GM12801 (cell line): ENCODE results near the gene OVAAL.

ENCODE experiments used
- TF ChIP-seq, protein P1 (sequence below): IDR thresholded peaks from one replicate; pipeline ENCODE4 v1.5.1; 2011; ENCODE audit warnings: control low read depth; ENCODE audit not compliant: insufficient read length; ENCODE audit errors: extremely low read depth

OVAAL gene

DNA sequence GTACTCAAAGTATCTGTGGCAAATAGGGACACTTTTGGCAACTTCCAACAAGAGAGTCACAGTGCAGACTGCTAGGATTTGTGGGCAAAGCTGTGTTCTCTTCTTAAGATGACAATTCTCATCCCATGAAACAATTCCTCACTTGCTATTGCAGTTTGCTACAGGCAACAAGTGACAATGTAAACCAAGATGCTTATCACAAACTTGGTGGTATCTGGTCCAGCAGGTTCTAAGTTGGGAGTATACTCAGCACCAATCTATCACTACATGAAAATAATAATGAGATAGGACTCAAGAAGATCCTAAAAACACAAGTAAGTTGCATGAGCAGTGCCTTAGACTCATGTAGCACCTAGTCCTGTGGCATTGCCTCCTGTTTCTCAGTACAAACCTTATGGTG is 3.4 kb upstream of the OVAAL start:
- TF ChIP-seq, protein P1, sequence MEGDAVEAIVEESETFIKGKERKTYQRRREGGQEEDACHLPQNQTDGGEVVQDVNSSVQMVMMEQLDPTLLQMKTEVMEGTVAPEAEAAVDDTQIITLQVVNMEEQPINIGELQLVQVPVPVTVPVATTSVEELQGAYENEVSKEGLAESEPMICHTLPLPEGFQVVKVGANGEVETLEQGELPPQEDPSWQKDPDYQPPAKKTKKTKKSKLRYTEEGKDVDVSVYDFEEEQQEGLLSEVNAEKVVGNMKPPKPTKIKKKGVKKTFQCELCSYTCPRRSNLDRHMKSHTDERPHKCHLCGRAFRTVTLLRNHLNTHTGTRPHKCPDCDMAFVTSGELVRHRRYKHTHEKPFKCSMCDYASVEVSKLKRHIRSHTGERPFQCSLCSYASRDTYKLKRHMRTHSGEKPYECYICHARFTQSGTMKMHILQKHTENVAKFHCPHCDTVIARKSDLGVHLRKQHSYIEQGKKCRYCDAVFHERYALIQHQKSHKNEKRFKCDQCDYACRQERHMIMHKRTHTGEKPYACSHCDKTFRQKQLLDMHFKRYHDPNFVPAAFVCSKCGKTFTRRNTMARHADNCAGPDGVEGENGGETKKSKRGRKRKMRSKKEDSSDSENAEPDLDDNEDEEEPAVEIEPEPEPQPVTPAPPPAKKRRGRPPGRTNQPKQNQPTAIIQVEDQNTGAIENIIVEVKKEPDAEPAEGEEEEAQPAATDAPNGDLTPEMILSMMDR: no peak

DNA sequence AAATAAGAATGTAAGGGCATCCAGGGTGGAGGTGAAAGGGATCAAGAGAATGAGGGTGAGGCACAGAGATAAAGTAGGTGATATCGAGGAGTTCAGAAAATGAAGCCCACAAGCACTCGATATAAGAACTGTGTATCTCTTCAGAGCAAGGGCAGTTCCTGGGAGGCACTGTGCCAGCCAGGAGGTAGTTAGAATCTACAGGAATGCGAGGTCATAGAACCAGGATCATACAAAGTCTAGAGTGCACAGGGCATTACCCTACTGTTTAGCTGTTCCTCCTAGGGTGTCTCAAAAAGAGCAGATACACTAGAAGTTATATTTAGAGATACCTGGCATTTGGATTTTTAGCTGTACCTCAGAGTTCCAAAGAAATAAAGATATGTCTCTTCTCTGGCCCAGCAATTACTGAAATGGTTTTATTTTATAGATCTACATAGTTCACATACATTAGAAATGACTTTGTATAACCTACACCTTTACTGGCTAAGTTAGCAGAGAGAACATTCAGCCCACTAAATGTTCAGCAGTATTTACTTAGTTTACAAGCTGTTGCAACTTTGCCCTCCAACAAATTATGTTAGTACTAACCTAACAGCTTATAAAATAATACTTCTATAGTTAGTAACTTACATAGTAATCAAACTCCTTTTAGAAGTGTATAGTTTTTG is 1.6 kb downstream of the OVAAL start:
- TF ChIP-seq, protein P1: no peak

DNA sequence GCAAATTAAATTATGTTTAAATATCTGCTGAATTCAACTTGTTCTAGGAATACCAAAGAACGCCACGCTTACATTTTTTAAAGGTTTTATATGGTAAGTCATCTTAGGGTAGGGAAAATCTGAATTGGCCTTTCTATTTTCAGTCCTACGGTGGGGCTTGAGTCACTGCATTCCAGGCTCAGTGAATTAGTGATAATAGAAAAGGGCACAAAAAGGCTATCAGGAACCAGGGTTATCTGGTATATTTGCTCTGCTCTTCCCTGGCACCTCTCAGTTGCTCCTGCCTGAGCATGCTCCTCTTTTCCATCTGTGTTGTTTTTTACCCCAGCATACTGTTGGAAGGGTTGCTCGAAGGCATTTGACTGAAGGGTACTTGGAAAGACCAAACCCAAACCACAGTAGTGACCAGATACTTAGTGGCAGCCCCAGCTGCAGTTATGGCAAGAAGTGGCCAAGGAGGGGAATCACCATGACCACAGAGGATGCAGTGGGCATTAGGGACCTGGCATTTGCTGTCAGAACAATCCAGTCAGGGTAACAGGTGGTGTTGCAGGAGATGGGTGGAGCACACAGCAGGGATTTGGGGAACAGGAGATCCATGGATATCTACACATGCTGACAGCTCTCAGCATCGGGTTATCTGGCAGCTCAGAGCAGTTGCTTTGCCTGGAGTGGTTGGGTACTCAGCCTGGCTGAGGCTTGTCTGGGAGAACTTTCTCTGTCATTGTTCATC is 2.3 kb downstream of the OVAAL start:
- TF ChIP-seq, protein P1: no peak

GRCh38 chr1:180562640-180563025 is 3.9 kb downstream of the OVAAL start:
- TF ChIP-seq, protein P1: no peak

GRCh38 chr1:180563026-180563827 is 4.5 kb downstream of the OVAAL start:
- TF ChIP-seq, protein P1: no peak

DNA sequence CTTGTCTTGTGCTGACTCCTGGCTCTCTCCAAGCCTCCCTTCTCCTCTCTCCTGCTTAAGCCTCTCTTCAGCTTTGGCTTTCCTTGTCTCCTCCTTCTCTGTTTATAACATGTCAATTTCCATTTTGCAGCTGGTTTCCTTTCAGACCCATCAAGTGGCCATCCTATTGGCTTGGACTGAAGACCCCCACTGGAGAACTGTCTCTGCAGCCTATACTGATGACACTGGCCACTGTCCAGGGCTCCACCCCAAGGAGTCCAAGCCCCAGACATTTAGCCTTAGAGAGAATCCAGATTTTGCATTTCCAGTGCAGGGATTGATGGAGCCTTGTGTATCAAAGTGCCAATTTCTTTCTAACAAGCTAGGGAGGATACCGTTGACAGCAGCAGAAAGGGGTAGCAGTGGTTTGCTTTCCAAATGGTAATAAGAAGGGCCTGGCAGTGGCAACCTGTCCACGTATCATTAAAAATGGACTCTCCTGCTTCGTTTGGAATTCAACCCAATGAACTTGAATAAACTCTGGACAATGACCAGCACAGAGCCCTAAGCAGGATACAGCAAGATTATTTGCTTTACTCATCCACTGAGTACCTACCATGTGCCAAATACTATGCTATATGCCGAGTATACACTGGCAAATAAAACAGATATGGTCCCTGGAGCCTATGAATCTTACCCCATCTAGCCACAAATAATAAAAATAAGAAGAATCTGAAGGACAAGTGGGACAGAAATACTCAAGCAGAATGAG is 6.5 kb downstream of the OVAAL start:
- TF ChIP-seq, protein P1: no peak

DNA sequence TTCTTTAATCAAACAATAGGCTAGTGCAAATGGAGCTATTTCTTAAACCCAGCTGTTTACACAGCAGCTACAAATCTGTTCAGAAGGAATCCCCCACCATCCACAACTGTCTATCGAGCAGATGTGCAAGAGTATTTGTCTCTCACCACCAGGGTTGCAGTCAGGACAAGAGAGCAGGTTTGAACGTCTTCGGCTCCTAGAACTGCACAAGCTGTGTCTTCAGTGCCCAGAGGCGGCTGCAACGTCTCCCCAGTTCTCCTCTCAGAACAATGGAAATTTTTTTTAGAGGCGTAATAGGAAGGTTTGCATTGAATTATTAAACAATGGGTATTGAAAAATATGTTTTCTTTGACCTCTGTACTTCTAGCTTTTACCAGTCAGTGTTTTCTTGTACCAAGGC is 7.3 kb downstream of the OVAAL start:
- TF ChIP-seq, protein P1: no peak
